Astrocyte (in vitro differentiated cells and primary cell): ENCODE measurements around the gene PPIL6. TPM values are rescaled to one million over a fixed set of nuclear protein-coding genes. Genes with fewer than 3 reads are reported as not detected.

Source experiments
- DNase-seq: peaks from one replicate; pipeline ENCODE4 v3.0.0-alpha.2; 2010; ENCODE audit warnings: low read depth
- FAIRE-seq: peaks from 2 replicates; lab custom pipeline; 2011; peaks lifted over from hg19 to GRCh38; lab: Jason Lieb, UNC
- H2AFZ ChIP-seq: 2 replicates; pipeline ENCODE4 v1.6.0; 2012; ENCODE audit warnings: low read depth, low read length, inconsistent platforms
- H3K27ac ChIP-seq: 2 replicates; pipeline ENCODE4 v1.5.1; 2011; ENCODE audit warnings: low read depth, low read length, inconsistent platforms
- H3K27me3 ChIP-seq: 2 replicates; pipeline ENCODE4 v1.6.0; 2011; ENCODE audit warnings: low read length, inconsistent platforms; ENCODE audit not compliant: insufficient read depth
- H3K36me3 ChIP-seq: 2 replicates; pipeline ENCODE4 v1.5.1; 2011; ENCODE audit warnings: low read length, inconsistent platforms; ENCODE audit not compliant: insufficient read depth
- H3K4me1 ChIP-seq: 2 replicates; pipeline ENCODE4 v1.5.1; 2011; ENCODE audit warnings: low read length, inconsistent platforms; ENCODE audit not compliant: insufficient read depth
- H3K4me2 ChIP-seq: 2 replicates; pipeline ENCODE4 v1.6.0; 2012; ENCODE audit warnings: low read length, inconsistent platforms
- H3K4me3 ChIP-seq: 2 replicates; pipeline ENCODE4 v1.5.1; 2011; ENCODE audit warnings: low read depth, mild to moderate bottlenecking, low read length, inconsistent platforms; ENCODE audit not compliant: insufficient read depth
- H3K79me2 ChIP-seq: 2 replicates; pipeline ENCODE4 v1.6.0; 2012; ENCODE audit warnings: mild to moderate bottlenecking, low read length, inconsistent platforms; ENCODE audit not compliant: insufficient read depth
- H3K9ac ChIP-seq: 2 replicates; pipeline ENCODE4 v1.6.0; 2012; ENCODE audit warnings: mild to moderate bottlenecking, low read length, inconsistent platforms
- H3K9me3 ChIP-seq: 2 replicates; pipeline ENCODE4 v1.5.1; 2012; ENCODE audit warnings: low read depth, mild to moderate bottlenecking, low read length, inconsistent platforms; ENCODE audit not compliant: insufficient read depth
- H4K20me1 ChIP-seq: 2 replicates; pipeline ENCODE4 v1.6.0; 2012; ENCODE audit warnings: low read length, inconsistent platforms; ENCODE audit not compliant: insufficient read depth
- H3K27ac Mint-ChIP-seq: one replicate; pipeline ENCODE4 v1.8.0; 2021; ENCODE audit warnings: mild to moderate bottlenecking, mixed read lengths; ENCODE audit not compliant: unreplicated experiment
- H3K27me3 Mint-ChIP-seq: one replicate; pipeline ENCODE4 v1.8.0; 2021; ENCODE audit warnings: low read depth, mixed read lengths; ENCODE audit not compliant: unreplicated experiment
- H3K36me3 Mint-ChIP-seq: one replicate; pipeline ENCODE4 v1.8.0; 2021; ENCODE audit warnings: low read depth, mixed read lengths; ENCODE audit not compliant: unreplicated experiment
- H3K4me1 Mint-ChIP-seq: one replicate; pipeline ENCODE4 v1.8.0; 2021; ENCODE audit warnings: low read depth, mixed read lengths; ENCODE audit not compliant: unreplicated experiment
- H3K4me3 Mint-ChIP-seq: one replicate; pipeline ENCODE4 v1.8.0; 2021; ENCODE audit warnings: mild to moderate bottlenecking, moderate library complexity, mixed read lengths; ENCODE audit not compliant: unreplicated experiment
- H3K9me3 Mint-ChIP-seq: one replicate; pipeline ENCODE4 v1.8.0; 2021; ENCODE audit warnings: mild to moderate bottlenecking, mixed read lengths; ENCODE audit not compliant: unreplicated experiment
- CTCF ChIP-seq: IDR thresholded peaks from 2 replicates; pipeline ENCODE4 v1.5.1; 2011; ENCODE audit warnings: low read depth, mild to moderate bottlenecking, inconsistent platforms, low read length, moderate library complexity; ENCODE audit not compliant: insufficient read depth
- EZH2 ChIP-seq: IDR thresholded peaks from 2 replicates; pipeline ENCODE4 v1.6.1; 2012; ENCODE audit warnings: mild to moderate bottlenecking, low read length, inconsistent platforms; ENCODE audit not compliant: insufficient read depth
- total RNA-seq: library from RNA; stranded (reverse); gene quantifications from 2 replicates; pipeline ENCODE4 v1.2.1, GENCODE V29; 2021

PPIL6 gene
- total RNA-seq, 1 donor from 2014 or later, result 1.7 TPM

- Mint-ChIP-seq H3K27me3 (peaks cover 9% of the 10 kb centered on the region), H3K4me3 (no peak overlapping the region), H3K36me3 (peaks cover 4% of the 10 kb centered on the region), H3K9me3 (no peaks in the 10 kb centered on the region), H3K27ac (peak overlapping the region; percentile 34), H3K4me1 (no peaks in the 10 kb centered on the region)
- Histone ChIP-seq H2AFZ (no peak overlapping the region), H3K4me3 (no peak overlapping the region), H3K79me2 (no peaks in the 10 kb centered on the region), H3K9ac (no peak overlapping the region), H4K20me1 (no peaks in the 10 kb centered on the region), H3K4me1 (no peaks in the 10 kb centered on the region), H3K36me3 (no peaks in the 10 kb centered on the region), H3K4me2 (no peak overlapping the region), H3K27me3 (no peaks in the 10 kb centered on the region), H3K27ac (no peak overlapping the region), H3K9me3 (no peaks in the 10 kb centered on the region)
- no peak for FAIRE-seq
- TF ChIP-seq CTCF (no peak), EZH2 (no peak)
- no peak for DNase-seq
Measured at GRCh38 chr6:109434456-109434855, 6.0 kb downstream of the PPIL6 start.

GRCh38 chr6:109429496-109429895 lies 10.9 kb downstream of the PPIL6 start:
- H3K4me3 Mint-ChIP-seq, result no peak overlapping the region
- peaks cover 4% of the 10 kb centered on the region for H3K36me3 Mint-ChIP-seq
- Histone ChIP-seq H3K27me3 (no peaks in the 10 kb centered on the region), H3K4me1 (peaks cover 1% of the 10 kb centered on the region), H3K9me3 (no peaks in the 10 kb centered on the region), H3K4me3 (no peak overlapping the region), H3K36me3 (no peaks in the 10 kb centered on the region), H3K27ac (no peak overlapping the region), H3K79me2 (no peaks in the 10 kb centered on the region), H3K9ac (no peak overlapping the region), H3K4me2 (no peak overlapping the region), H2AFZ (no peak overlapping the region), H4K20me1 (no peaks in the 10 kb centered on the region)
- H3K9me3 Mint-ChIP-seq, result no peaks in the 10 kb centered on the region
- no peak for DNase-seq
- no peak for FAIRE-seq
- no peak overlapping the region for H3K27ac Mint-ChIP-seq
- H3K27me3 Mint-ChIP-seq, result peaks cover 9% of the 10 kb centered on the region
- H3K4me1 Mint-ChIP-seq, result no peaks in the 10 kb centered on the region
- TF ChIP-seq CTCF, result no peak
- no peak for TF ChIP-seq EZH2

GRCh38 chr6:109428889-109429477 lies 11.4 kb downstream of the PPIL6 start:
- no peaks in the 10 kb centered on the region for H3K9me3 Mint-ChIP-seq
- Histone ChIP-seq H4K20me1 (no peaks in the 10 kb centered on the region), H3K79me2 (no peaks in the 10 kb centered on the region), H3K9me3 (no peaks in the 10 kb centered on the region), H3K4me1 (peaks cover 6% of the 10 kb centered on the region), H3K9ac (no peak overlapping the region), H3K36me3 (no peaks in the 10 kb centered on the region), H2AFZ (no peak overlapping the region), H3K27ac (no peak overlapping the region), H3K27me3 (no peaks in the 10 kb centered on the region), H3K4me3 (no peak overlapping the region), H3K4me2 (no peak overlapping the region)
- H3K27me3 Mint-ChIP-seq, result peaks cover 9% of the 10 kb centered on the region
- no peak overlapping the region for H3K27ac Mint-ChIP-seq
- TF ChIP-seq CTCF, result no peak
- TF ChIP-seq EZH2, result no peak
- H3K36me3 Mint-ChIP-seq, result peaks cover 4% of the 10 kb centered on the region
- DNase-seq (peak; percentile 22), FAIRE-seq (no peak)
- no peaks in the 10 kb centered on the region for H3K4me1 Mint-ChIP-seq
- H3K4me3 Mint-ChIP-seq, result no peak overlapping the region
